Measurements from ENCODE around the gene SIPA1L3. TPM values are rescaled to one million over a fixed set of nuclear protein-coding genes. Genes with fewer than 3 reads are reported as not detected.

Gene SIPA1L3
- total RNA-seq, 1 donor from 2014 or later = 14.6 TPM

DNA sequence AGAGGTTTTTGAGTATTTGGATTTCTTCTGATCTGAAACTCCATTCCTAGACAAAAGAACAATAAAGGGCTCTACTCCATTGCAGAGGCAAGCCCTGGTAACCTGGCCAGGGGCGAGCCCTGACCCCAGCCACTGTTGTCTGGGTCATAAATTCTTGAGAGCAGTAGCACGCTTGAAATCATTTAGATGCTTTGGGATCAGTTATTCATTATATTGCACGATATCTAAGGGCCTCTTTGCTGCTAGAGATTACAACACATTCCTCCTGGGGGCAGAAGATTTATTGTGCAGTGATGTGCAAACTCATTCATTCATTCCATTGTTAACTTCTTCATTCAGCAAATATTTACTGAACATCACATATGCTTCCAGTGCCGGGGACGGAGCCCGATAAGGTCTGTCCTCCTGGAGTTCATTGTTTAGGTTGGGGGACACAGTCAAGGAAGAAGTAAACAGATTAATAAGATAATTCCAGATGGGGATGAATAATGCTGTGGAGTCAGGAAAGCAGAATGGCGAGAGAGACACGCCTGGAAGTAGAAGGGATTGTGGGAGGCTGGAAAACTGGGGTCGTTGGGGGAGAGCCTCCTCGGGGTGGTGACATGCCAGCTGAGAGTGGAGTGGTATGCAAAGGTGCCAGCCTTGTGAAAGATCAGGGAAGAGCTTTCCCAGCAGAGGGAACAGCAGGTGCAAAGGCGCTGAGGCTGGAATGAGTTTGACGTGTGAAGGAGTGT, 34.9 kb downstream of the SIPA1L3 start:
- intact Hi-C loops (cut with micrococcal nuclease) = no loop called here

GRCh38 chr19:37942516-37942902, 35.5 kb downstream of the SIPA1L3 start:
- intact Hi-C loops (cut with micrococcal nuclease) = no loop called here

GRCh38 chr19:37943480-37943879, 36.5 kb downstream of the SIPA1L3 start:
- intact Hi-C loops (cut with micrococcal nuclease) = no loop called here

DNA sequence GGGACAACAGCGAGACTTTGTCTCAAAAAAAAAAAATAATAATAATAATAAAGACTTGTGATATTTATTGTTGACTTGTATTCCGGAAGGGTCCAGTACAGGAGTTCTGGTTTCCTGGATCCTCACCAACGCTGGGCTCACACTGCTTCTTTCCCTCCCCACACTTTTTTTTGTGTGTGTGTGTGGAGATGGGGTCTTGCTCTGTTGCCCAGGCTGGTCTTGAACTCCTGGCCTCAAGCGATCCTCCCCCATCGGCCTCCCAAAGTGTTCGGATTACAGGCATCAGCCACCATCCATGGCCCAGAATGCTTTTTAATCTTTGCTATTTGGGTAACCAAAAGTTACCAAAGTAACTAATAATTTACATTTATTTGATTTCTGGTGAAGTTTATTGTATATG, 39.1 kb downstream of the SIPA1L3 start:
- intact Hi-C loops (cut with micrococcal nuclease) = no loop called here

- intact Hi-C loops (cut with micrococcal nuclease) = no loop called here
Measured at GRCh38 chr19:37947778-37948177, 40.8 kb downstream of the SIPA1L3 start.

- intact Hi-C loops (cut with micrococcal nuclease) = no loop called here
Measured at GRCh38 chr19:37948362-37948761, 41.4 kb downstream of the SIPA1L3 start.

DNA sequence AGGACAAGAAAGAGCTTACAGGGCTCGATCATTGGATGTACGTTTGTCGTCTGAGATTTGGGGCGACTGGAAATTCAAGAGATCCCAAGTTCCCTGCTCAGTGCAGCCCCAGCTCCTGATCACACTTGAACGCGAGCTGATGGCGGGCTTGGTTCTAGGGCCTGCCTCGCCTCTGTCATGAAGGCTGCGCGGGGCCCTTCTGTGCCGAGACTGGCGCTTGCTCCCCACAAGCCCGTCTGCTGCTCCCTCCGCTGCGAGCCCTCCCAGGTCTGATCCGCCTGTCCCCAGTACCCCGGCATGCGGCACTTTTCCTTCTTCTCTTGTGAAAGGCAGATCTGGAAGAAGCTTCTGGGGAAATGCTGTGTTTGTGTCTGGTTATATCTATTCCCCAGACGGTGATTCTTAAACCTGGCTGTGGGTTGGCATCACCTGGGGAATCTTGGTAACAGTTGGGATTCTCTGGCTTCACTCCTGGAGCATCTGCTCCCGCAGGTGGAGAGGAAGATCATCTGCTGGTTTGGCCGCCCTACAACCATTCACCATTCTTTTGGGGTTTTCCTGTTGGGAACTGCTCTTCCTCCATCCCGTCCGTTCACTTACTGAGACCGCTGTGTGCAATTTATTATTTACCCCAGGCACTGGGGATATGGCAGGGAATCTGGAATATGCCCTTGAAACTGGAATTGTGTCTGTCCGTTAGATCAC, 43.6 kb downstream of the SIPA1L3 start:
- intact Hi-C loops (cut with micrococcal nuclease) = no loop called here

DNA sequence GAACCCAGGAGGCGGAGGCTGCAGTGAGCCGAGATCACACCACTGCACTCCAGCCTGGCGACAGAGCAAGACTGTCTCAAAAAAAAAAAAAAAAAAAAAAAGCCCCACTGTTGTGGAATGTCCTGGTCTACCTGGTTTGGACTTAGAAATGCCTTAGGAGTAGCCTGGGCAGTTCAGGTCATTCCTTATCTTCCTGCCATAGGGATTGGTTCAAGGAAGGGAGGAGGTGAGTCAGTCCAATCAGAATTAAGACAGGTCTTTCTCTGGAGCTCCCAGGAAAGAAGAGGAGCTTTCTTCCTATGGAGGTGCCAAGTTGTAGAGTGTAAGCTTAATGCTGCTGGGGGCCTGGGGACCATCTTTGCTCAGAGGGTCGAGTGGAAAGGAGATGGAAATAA, 44.8 kb downstream of the SIPA1L3 start:
- intact Hi-C loops (cut with micrococcal nuclease) = no loop called here

GRCh38 chr19:37953171-37953917, 46.3 kb downstream of the SIPA1L3 start:
- intact Hi-C loops (cut with micrococcal nuclease) = no loop called here

- intact Hi-C loops (cut with micrococcal nuclease) = no loop called here
Measured at GRCh38 chr19:37953918-37954303, 46.9 kb downstream of the SIPA1L3 start.

DNA sequence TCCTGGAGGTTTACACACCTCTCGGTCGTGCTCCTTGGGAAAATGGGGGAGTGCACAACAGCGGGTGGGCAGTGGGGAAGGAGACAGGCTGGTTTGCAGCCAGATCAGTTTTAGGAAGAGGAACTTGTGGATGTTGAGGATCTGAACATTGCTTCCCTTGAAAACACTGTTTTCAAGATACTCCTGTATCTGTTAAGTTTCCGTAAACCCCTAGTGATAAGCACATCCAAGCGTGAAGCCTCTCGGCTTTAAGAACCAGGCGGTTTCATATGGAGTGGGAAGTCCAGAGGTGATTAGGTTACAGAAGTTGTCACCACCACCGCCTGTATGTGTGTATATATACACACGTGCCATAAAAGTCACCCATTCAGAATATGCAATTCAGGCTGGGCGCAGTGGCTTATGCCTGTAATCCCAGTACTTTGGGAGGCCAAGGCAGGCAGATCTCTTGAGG, 47.4 kb downstream of the SIPA1L3 start:
- intact Hi-C loops (cut with micrococcal nuclease) = no loop called here

DNA sequence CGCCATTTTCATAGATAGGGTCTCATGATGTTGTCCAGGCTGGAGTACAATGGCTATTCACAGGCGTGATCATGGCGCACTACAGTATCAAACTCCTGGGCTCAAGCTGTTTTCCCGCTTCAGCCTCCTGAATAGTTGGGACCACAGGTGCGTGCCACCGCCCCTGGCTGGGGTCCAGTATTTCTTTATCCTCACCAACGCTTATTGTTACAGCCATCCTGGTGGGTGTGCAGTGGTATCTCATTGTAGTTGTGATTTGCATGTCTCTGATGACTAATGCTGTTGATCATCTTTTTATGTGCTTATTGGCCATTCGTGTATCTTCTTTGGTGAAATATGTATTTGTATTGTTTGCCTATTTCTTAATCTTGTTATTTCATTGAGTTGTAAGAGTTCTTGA, 49.0 kb downstream of the SIPA1L3 start:
- intact Hi-C loops (cut with micrococcal nuclease) = no loop called here

- intact Hi-C loops (cut with micrococcal nuclease) = no loop called here
Measured at GRCh38 chr19:37957176-37957575, 50.2 kb downstream of the SIPA1L3 start.

DNA sequence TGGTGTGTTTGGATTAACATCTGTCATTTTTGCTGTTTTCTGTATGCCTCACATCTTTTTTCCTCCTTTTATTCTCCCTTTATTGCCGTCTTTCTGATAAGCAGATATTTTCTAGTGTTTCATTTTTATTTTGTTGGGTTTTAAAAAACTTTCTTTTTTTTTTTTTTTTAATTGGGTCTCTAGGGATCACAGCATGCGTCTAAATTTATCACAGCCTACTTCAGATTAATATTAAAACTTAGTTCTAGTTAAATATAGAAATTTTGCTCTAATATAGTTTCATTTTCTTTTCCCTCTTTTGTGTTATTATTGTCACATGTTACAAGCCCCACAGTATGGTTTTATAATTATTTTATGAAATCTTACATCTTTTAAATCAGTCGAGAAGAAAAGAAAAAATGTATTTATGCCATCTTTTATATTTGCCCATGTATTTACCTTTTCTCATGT, 52.7 kb downstream of the SIPA1L3 start:
- intact Hi-C loops (cut with micrococcal nuclease) = no loop called here

- intact Hi-C loops (cut with micrococcal nuclease) = no loop called here
Measured at GRCh38 chr19:37961198-37961597, 54.2 kb downstream of the SIPA1L3 start.

DNA sequence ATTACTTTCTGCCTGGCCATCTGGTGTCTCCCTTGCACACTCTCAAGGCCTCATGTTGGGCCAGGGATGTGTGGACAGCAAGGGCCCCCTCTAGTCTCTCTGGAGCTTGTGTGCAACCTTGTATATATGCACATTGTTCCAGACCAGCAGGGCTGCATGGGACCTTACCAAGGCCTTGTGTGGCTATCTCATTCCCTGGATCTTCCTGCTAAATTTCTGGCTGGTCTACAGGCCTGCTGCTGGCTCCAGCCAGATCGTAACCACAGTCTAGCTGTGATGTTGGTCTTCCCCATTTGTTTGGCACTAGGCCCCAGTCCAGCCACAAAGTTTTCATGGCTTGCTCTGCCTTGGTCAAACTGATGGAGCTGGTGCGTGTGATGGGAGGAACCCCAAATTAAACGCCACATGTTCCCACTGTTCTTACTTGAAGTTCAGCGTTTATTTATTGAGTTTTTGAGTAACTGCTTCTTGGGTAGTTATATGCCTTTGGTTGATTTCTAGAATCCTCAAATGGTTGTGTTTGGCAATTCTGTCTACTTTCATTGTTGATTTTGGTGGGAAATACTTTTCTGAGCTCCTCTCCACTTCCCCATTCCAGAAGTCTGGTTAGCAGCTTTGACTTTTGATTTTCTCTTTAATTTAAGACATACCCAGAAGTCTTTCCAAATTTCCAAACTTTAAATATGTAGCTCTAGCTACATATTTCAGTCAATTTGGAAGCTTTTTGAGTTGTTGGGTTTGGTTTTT, 56.4 kb downstream of the SIPA1L3 start:
- intact Hi-C loops (cut with micrococcal nuclease) = no loop called here

GRCh38 chr19:37964109-37964508, 57.1 kb downstream of the SIPA1L3 start:
- intact Hi-C loops (cut with micrococcal nuclease) = no loop called here

- intact Hi-C loops (cut with micrococcal nuclease) = no loop called here
Measured at GRCh38 chr19:37966211-37966661, 59.2 kb downstream of the SIPA1L3 start.

DNA sequence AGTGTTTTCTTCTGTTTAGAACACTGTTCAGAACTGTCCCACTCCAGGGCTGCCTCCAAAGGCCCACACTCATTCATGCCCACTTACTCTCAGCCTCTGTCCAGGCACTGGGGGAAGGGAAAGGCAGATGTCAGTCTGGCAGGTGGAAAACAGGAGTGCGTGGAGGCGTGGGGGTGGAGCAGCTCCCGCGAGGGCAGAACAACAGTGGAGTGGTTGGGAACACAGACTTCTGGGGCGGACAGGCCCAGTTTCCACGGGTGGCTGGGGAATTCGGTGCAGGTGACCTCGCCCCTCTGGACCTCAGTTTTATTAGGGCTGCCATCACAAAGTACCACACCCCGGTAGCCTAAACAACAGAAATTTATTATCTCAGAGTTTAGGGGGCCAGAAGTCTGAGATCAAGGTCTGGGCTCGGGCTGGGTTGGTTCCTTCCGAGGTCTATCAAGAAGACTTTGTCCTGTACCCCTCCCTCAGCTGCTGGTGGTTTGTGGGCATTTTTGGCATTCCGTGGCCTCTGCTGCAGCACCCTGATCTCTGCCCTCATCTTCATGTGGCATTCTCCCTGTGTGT, 59.7 kb downstream of the SIPA1L3 start:
- intact Hi-C loops (cut with micrococcal nuclease) = no loop called here

DNA sequence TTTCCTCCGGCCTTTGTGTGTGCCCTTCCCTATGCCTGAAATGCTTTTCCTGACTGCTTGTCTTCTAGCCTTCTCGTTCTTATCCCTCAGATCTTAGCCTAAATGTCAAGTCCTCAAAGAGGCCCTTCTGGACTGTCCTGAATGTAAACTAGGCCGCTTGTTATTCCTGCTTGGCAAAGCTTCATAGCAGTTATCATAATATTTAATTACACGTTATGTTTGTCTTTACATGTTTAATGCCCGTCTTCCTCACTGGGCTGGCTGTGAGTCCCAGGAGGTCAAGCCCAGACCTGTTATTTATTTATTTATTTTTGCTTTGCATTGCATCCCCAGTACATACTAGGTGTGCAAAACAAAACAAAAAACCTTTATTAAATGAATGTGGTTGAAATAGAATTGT, 62.7 kb downstream of the SIPA1L3 start:
- intact Hi-C loops (cut with micrococcal nuclease) = no loop called here

- intact Hi-C loops (cut with micrococcal nuclease) = no loop called here
Measured at GRCh38 chr19:37970699-37971098, 63.7 kb downstream of the SIPA1L3 start.

Data from T-helper 2 cell treated with Interferon-gamma antibody and Interleukin-4, amounts not matched to agents 100 ng/mL and 5 ng/mL, for 36 hours (primary cell).